OCI-M2 (cell line): ENCODE data around the gene FAM177A1.
A peak's percentile ranks its signal among the peaks of the same experiment; 100 is the strongest.
"Not testable (repeated sequence)": the region's sequence is repeated elsewhere in the genome, so short reads cannot be mapped to it uniquely, and the experiment has no call there.

Experiments
- DNase-seq: peaks from one replicate; lab custom pipeline; 2025; ENCODE audit not compliant: unreplicated experiment; lab: John Stamatoyannopoulos, UW

The FAM177A1 gene

GRCh38 chr14:35061113-35061791 is 15.2 kb downstream of the FAM177A1 start:
- not testable (repeated sequence) for DNase-seq

GRCh38 chr14:35065731-35066130 is 19.7 kb downstream of the FAM177A1 start:
- DNase-seq, result not testable (repeated sequence)

- DNase-seq, result no peak
Observed at GRCh38 chr14:35068238-35069012, 22.4 kb downstream of the FAM177A1 start.

- DNase-seq, result no peak
Observed at GRCh38 chr14:35072226-35072625, 26.2 kb downstream of the FAM177A1 start.

- no peak for DNase-seq
Observed at GRCh38 chr14:35073486-35073885, 27.4 kb downstream of the FAM177A1 start.

GRCh38 chr14:35078082-35078481 is 32.0 kb downstream of the FAM177A1 start:
- no peak for DNase-seq

- no peak for DNase-seq
Observed at GRCh38 chr14:35079742-35080141, 33.7 kb downstream of the FAM177A1 start.

GRCh38 chr14:35083530-35084150 is 37.6 kb downstream of the FAM177A1 start:
- no peak for DNase-seq

GRCh38 chr14:35085441-35085840 is 39.4 kb downstream of the FAM177A1 start:
- DNase-seq, result no peak

GRCh38 chr14:35088514-35088913 is 42.4 kb downstream of the FAM177A1 start:
- no peak for DNase-seq

GRCh38 chr14:35094645-35095044 is 48.6 kb downstream of the FAM177A1 start:
- DNase-seq, result not testable (repeated sequence)

GRCh38 chr14:35107866-35108265 is 61.8 kb downstream of the FAM177A1 start:
- no peak for DNase-seq

- DNase-seq, result no peak
Observed at GRCh38 chr14:35112641-35113040, 66.6 kb downstream of the FAM177A1 start.

- DNase-seq, result no peak
Observed at GRCh38 chr14:35113308-35113950, 67.4 kb downstream of the FAM177A1 start.

GRCh38 chr14:35114036-35114435 is 68.0 kb downstream of the FAM177A1 start:
- DNase-seq, result no peak

GRCh38 chr14:35116242-35116641 is 70.2 kb downstream of the FAM177A1 start:
- no peak for DNase-seq

- no peak for DNase-seq
Observed at GRCh38 chr14:35117112-35117511, 71.0 kb downstream of the FAM177A1 start.

- DNase-seq, result no peak
Observed at GRCh38 chr14:35121026-35121886, 75.2 kb downstream of the FAM177A1 start.

GRCh38 chr14:35121887-35122695 is 76.0 kb downstream of the FAM177A1 start, which contains the start of the genes PPP2R3C and PRORP:
TSS of gene PPP2R3C (minus strand) at chr14:35121990. CDS start at chr14:35121959, 31 bp downstream.
TSS of gene PRORP (plus strand) at chr14:35122552. CDS start at chr14:35123246, 694 bp downstream.
- DNase-seq, result peak; percentile 91
